ENCODE results near the gene RARRES1.

GRCh38 chr3:158685159-158685558 lies 47.1 kb downstream of the RARRES1 start:
- no peak for TF ChIP-seq TEAD4 (IDR thresholded peaks at IDR 0.05)
- TF ChIP-seq, protein P1, sequence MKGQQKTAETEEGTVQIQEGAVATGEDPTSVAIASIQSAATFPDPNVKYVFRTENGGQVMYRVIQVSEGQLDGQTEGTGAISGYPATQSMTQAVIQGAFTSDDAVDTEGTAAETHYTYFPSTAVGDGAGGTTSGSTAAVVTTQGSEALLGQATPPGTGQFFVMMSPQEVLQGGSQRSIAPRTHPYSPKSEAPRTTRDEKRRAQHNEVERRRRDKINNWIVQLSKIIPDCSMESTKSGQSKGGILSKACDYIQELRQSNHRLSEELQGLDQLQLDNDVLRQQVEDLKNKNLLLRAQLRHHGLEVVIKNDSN (IDR thresholded peaks at IDR 0.05) = no peak
- TF ChIP-seq, protein P2, sequence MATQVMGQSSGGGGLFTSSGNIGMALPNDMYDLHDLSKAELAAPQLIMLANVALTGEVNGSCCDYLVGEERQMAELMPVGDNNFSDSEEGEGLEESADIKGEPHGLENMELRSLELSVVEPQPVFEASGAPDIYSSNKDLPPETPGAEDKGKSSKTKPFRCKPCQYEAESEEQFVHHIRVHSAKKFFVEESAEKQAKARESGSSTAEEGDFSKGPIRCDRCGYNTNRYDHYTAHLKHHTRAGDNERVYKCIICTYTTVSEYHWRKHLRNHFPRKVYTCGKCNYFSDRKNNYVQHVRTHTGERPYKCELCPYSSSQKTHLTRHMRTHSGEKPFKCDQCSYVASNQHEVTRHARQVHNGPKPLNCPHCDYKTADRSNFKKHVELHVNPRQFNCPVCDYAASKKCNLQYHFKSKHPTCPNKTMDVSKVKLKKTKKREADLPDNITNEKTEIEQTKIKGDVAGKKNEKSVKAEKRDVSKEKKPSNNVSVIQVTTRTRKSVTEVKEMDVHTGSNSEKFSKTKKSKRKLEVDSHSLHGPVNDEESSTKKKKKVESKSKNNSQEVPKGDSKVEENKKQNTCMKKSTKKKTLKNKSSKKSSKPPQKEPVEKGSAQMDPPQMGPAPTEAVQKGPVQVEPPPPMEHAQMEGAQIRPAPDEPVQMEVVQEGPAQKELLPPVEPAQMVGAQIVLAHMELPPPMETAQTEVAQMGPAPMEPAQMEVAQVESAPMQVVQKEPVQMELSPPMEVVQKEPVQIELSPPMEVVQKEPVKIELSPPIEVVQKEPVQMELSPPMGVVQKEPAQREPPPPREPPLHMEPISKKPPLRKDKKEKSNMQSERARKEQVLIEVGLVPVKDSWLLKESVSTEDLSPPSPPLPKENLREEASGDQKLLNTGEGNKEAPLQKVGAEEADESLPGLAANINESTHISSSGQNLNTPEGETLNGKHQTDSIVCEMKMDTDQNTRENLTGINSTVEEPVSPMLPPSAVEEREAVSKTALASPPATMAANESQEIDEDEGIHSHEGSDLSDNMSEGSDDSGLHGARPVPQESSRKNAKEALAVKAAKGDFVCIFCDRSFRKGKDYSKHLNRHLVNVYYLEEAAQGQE (IDR thresholded peaks at IDR 0.05; ENCODE audit: low read depth) = no peak
- no peak for TF ChIP-seq CEBPB (IDR thresholded peaks at IDR 0.05)
- no peak for TF ChIP-seq EGR1 (IDR thresholded peaks at IDR 0.05)
- TF ChIP-seq, protein P3, sequence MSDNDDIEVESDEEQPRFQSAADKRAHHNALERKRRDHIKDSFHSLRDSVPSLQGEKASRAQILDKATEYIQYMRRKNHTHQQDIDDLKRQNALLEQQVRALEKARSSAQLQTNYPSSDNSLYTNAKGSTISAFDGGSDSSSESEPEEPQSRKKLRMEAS (IDR thresholded peaks at IDR 0.05) = no peak

All from Ishikawa (cell line).